ENCODE results near the gene GDF15. TPM values are rescaled to one million over a fixed set of nuclear protein-coding genes. Genes with fewer than 3 reads are reported as not detected.
A peak's percentile ranks its signal among the peaks of the same experiment; 100 is the strongest.

Gene GDF15
- total and polyA plus RNA-seq, 2 experiments from 2014 or later = 27.7 to 36.0 TPM

- Histone ChIP-seq H2AFZ (no peak overlapping the region), H3K9me3 (ENCODE audit: low read depth) (no peaks in the 10 kb centered on the region), H3K9me2 (ENCODE audit: insufficient read depth) (no peaks in the 10 kb centered on the region), H3K4me1 (ENCODE audit: insufficient read depth) (peaks cover 42% of the 10 kb centered on the region), H3K4me3 (peak overlapping the region; percentile 73), H3K79me2 (ENCODE audit: insufficient read depth) (peaks cover 69% of the 10 kb centered on the region), H4K20me1 (ENCODE audit: insufficient read depth) (no peaks in the 10 kb centered on the region), H3K27me3 (replicated peaks; ENCODE audit: insufficient read depth) (no peaks in the 10 kb centered on the region), H3K36me3 (ENCODE audit: low read depth) (no peaks in the 10 kb centered on the region), H3K4me2 (ENCODE audit: unreplicated experiment) (peak overlapping the region; percentile 80), H3F3A (ENCODE audit: insufficient read depth) (peaks cover 21% of the 10 kb centered on the region), H3K9ac (peak overlapping the region; percentile 94), H3K27ac (no peak overlapping the region)
- no peak for TF ChIP-seq EZH2phosphoT487 (IDR thresholded peaks at IDR 0.05; ENCODE audit: insufficient read depth, low read depth)
- no peak for TF ChIP-seq EZH2 (IDR thresholded peaks at IDR 0.05; ENCODE audit: insufficient read depth, poor library complexity, severe bottlenecking)
- in situ Hi-C loops (cut with MboI) = no loop called here
- WGBS, 2 experiments (ENCODE audit: low coverage in 1 of 2, low lambda C conversion rate in 2 of 2, missing lambda C conversion rate in 2 of 2) = 53 to 54% methylated on average over 12 of the region's 12 CpGs
- DNase-seq = no peak
Observed at GRCh38 chr19:18421371-18421959, 35.5 kb downstream of the GDF15 start.

- DNase-seq = no peak
- Histone ChIP-seq H4K20me1 (ENCODE audit: insufficient read depth) (no peaks in the 10 kb centered on the region), H2AFZ (no peak overlapping the region), H3K4me3 (no peak overlapping the region), H3K36me3 (ENCODE audit: low read depth) (no peaks in the 10 kb centered on the region), H3K9me2 (ENCODE audit: insufficient read depth) (no peaks in the 10 kb centered on the region), H3F3A (ENCODE audit: insufficient read depth) (peaks cover 16% of the 10 kb centered on the region), H3K4me2 (ENCODE audit: unreplicated experiment) (no peak overlapping the region), H3K27me3 (replicated peaks; ENCODE audit: insufficient read depth) (no peaks in the 10 kb centered on the region), H3K9ac (no peak overlapping the region), H3K4me1 (ENCODE audit: insufficient read depth) (peaks cover 42% of the 10 kb centered on the region), H3K27ac (no peak overlapping the region), H3K79me2 (ENCODE audit: insufficient read depth) (peaks cover 81% of the 10 kb centered on the region), H3K9me3 (ENCODE audit: low read depth) (no peaks in the 10 kb centered on the region)
- in situ Hi-C loops (cut with MboI) = no loop called here
- no peak for TF ChIP-seq EZH2phosphoT487 (IDR thresholded peaks at IDR 0.05; ENCODE audit: insufficient read depth, low read depth)
- no peak for TF ChIP-seq EZH2 (IDR thresholded peaks at IDR 0.05; ENCODE audit: insufficient read depth, poor library complexity, severe bottlenecking)
- 83% methylated on average over 14 of the region's 14 CpGs for WGBS, 2 experiments (ENCODE audit: low coverage in 1 of 2, low lambda C conversion rate in 2 of 2, missing lambda C conversion rate in 2 of 2)
Observed at GRCh38 chr19:18422530-18423191, 36.7 kb downstream of the GDF15 start.

GRCh38 chr19:18423258-18424020, 37.5 kb downstream of the GDF15 start:
- H3K9me3 ChIP-seq (ENCODE audit: low read depth) = no peaks in the 10 kb centered on the region
- no peak overlapping the region for H3K4me3 ChIP-seq
- no peak overlapping the region for H3K4me2 ChIP-seq (ENCODE audit: unreplicated experiment)
- no peaks in the 10 kb centered on the region for H3K9me2 ChIP-seq (ENCODE audit: insufficient read depth)
- no peak for TF ChIP-seq EZH2phosphoT487 (IDR thresholded peaks at IDR 0.05; ENCODE audit: insufficient read depth, low read depth)
- no peak for TF ChIP-seq EZH2 (IDR thresholded peaks at IDR 0.05; ENCODE audit: insufficient read depth, poor library complexity, severe bottlenecking)
- H3K36me3 ChIP-seq (ENCODE audit: low read depth) = no peaks in the 10 kb centered on the region
- no peaks in the 10 kb centered on the region for H3K27me3 ChIP-seq (replicated peaks; ENCODE audit: insufficient read depth)
- peaks cover 10% of the 10 kb centered on the region for H3F3A ChIP-seq (ENCODE audit: insufficient read depth)
- DNase-seq = no peak
- H3K79me2 ChIP-seq (ENCODE audit: insufficient read depth) = peaks cover 87% of the 10 kb centered on the region
- WGBS, 2 experiments (ENCODE audit: low coverage in 1 of 2, low lambda C conversion rate in 2 of 2, missing lambda C conversion rate in 2 of 2) = 82 to 84% methylated on average over 21 of the region's 21 CpGs
- in situ Hi-C loops (cut with MboI) = no loop called here
- H4K20me1 ChIP-seq (ENCODE audit: insufficient read depth) = no peaks in the 10 kb centered on the region
- H3K9ac ChIP-seq = no peak overlapping the region
- H2AFZ ChIP-seq = no peak overlapping the region
- no peak overlapping the region for H3K27ac ChIP-seq
- H3K4me1 ChIP-seq (ENCODE audit: insufficient read depth) = peaks cover 35% of the 10 kb centered on the region

GRCh38 chr19:18424122-18424889, 38.3 kb downstream of the GDF15 start:
- TF ChIP-seq EZH2phosphoT487 (IDR thresholded peaks at IDR 0.05; ENCODE audit: insufficient read depth, low read depth) (no peak), EZH2 (IDR thresholded peaks at IDR 0.05; ENCODE audit: insufficient read depth, poor library complexity, severe bottlenecking) (no peak)
- DNase-seq = no peak
- peaks cover 6% of the 10 kb centered on the region for H3F3A ChIP-seq (ENCODE audit: insufficient read depth)
- H3K4me3 ChIP-seq = no peak overlapping the region
- 81 to 83% methylated on average over 22 of the region's 22 CpGs for WGBS, 2 experiments (ENCODE audit: low coverage in 1 of 2, low lambda C conversion rate in 2 of 2, missing lambda C conversion rate in 2 of 2)
- H3K9ac ChIP-seq = no peak overlapping the region
- no peaks in the 10 kb centered on the region for H4K20me1 ChIP-seq (ENCODE audit: insufficient read depth)
- H3K9me3 ChIP-seq (ENCODE audit: low read depth) = no peaks in the 10 kb centered on the region
- in situ Hi-C loops (cut with MboI) = no loop called here
- H3K79me2 ChIP-seq (ENCODE audit: insufficient read depth) = peaks cover 94% of the 10 kb centered on the region
- peaks cover 35% of the 10 kb centered on the region for H3K4me1 ChIP-seq (ENCODE audit: insufficient read depth)
- no peaks in the 10 kb centered on the region for H3K27me3 ChIP-seq (replicated peaks; ENCODE audit: insufficient read depth)
- no peaks in the 10 kb centered on the region for H3K9me2 ChIP-seq (ENCODE audit: insufficient read depth)
- no peak overlapping the region for H3K4me2 ChIP-seq (ENCODE audit: unreplicated experiment)
- no peaks in the 10 kb centered on the region for H3K36me3 ChIP-seq (ENCODE audit: low read depth)
- H3K27ac ChIP-seq = no peak overlapping the region
- no peak overlapping the region for H2AFZ ChIP-seq

All from GM23248 (cell line).